GM12878 (cell line): ENCODE measurements around the gene CAMK2G.

Experiments used
- CEBPB ChIP-seq, 2 experiments: fragments of 150-350 bp in 1 of 2; IDR thresholded peaks; 2 replicates each; pipeline ENCODE4 v1.6.1; 2012 to 2014; ENCODE audit warnings: low read depth in 2 of 2, low read length in 2 of 2, borderline replicate concordance in 1 of 2, inconsistent platforms in 1 of 2
- ZSCAN29 ChIP-seq: fragments of 450-650 bp; IDR thresholded peaks from 2 replicates; pipeline ENCODE4 v1.6.1; 2017; ENCODE audit warnings: mild to moderate bottlenecking, moderate library complexity

- TF ChIP-seq ZSCAN29: no peak
- no peak for TF ChIP-seq CEBPB (IDR thresholded peaks at IDR 0.05; ENCODE audit: borderline replicate concordance in 1 of 2, low read depth in 2 of 2, low read length in 2 of 2)
These were observed 14.9 kb downstream of the CAMK2G start for GRCh38 chr10:73859428-73859783.
